Lung (tissue), 12 donors: ENCODE data around the gene FAM107A. TPM values are rescaled to one million over a fixed set of nuclear protein-coding genes. Genes with fewer than 3 reads are reported as not detected.

Experiments used
- ATAC-seq: fragments of 200-7000 bp; cut with Tn5 transposase; one replicate; pipeline ENCODE4 v1.9.1; 2020; ENCODE audit warnings: moderate number of reproducible peaks; ENCODE audit not compliant: insufficient read depth, low FRiP score
- DNase-seq, 3 donors: peaks; one replicate each; pipeline ENCODE4 v3.0.0-alpha.2; 2013 to 2017
- H3K27ac ChIP-seq, 2 donors: one replicate each; pipeline ENCODE4 v1.5.1; 2013; ENCODE audit warnings: mild to moderate bottlenecking in 2 of 2, moderate library complexity in 2 of 2, control low read depth in 1 of 2, inconsistent platforms in 1 of 2, low read depth in 1 of 2, low read length in 1 of 2
- H3K27me3 ChIP-seq, 3 donors: one replicate each; pipeline ENCODE4 v1.5.1; 2013; ENCODE audit warnings: low read length in 2 of 3; ENCODE audit not compliant: control insufficient read depth in 3 of 3, insufficient read depth in 3 of 3
- H3K36me3 ChIP-seq, 4 donors: one replicate each; pipeline ENCODE4 v1.5.1; 2013; ENCODE audit warnings: low read length in 4 of 4, mild to moderate bottlenecking in 1 of 4, moderate library complexity in 1 of 4; ENCODE audit not compliant: control insufficient read depth in 4 of 4, insufficient read depth in 4 of 4
- H3K4me1 ChIP-seq, 5 donors: one replicate each; pipeline ENCODE4 v1.5.1; 2013; ENCODE audit warnings: low read length in 5 of 5, mild to moderate bottlenecking in 2 of 5, moderate library complexity in 1 of 5; ENCODE audit not compliant: control insufficient read depth in 5 of 5, insufficient read depth in 5 of 5
- H3K4me3 ChIP-seq: one replicate; pipeline ENCODE4 v1.5.1; 2013; ENCODE audit warnings: mild to moderate bottlenecking, control low read depth, moderate library complexity
- H3K9ac ChIP-seq, 2 donors: one replicate each; pipeline ENCODE4 v1.5.1; 2013; ENCODE audit warnings: low read length in 2 of 2, control low read depth in 1 of 2; ENCODE audit not compliant: insufficient read depth in 1 of 2
- H3K9me3 ChIP-seq, 4 donors: one replicate each; pipeline ENCODE4 v1.5.1; 2013; ENCODE audit warnings: low read length in 3 of 4, mild to moderate bottlenecking in 1 of 4, moderate library complexity in 1 of 4; ENCODE audit not compliant: control insufficient read depth in 4 of 4, insufficient read depth in 3 of 4
- CTCF ChIP-seq: IDR thresholded peaks from 2 replicates; pipeline ENCODE4 v1.5.1; 2012; ENCODE audit warnings: mild to moderate bottlenecking; ENCODE audit errors: control extremely low read depth, extremely low read depth
- WGBS, 2 donors: extraction: QIAGEN DNeasy Blood & Tissue Kit; methylation state at CpG; one replicate each; pipeline ENCODE4 v1.1.7; 2013; 5-methylcytosine and 5-hydroxymethylcytosine counted together
- polyA plus RNA-seq, 2 donors: library from polyadenylated mRNA; stranded (reverse); fragments of 200-250 nt; gene quantifications; one replicate each; pipeline ENCODE4 v1.2.1, GENCODE V29; 2013
- total RNA-seq, 2 donors: library from RNA; depleted of rRNA in 1 of 2; stranded (reverse); fragments of >200 nt in 1 of 2; gene quantifications; one replicate each; pipeline ENCODE4 v1.2.1, GENCODE V29; 2014 to 2021
- donor health status: control.
- donor health status: control.
- donor health status: Bipolar disorder and iron deficiency.
- donor health status: healthy.
- donor health status: DM: yes; HTN: yes; CAD: no.

FAM107A gene
- total and polyA plus RNA-seq, 4 donors: 4.2 to 83.6 (median 34.7) TPM

GRCh38 chr3:58613236-58614132 lies 36.3 kb upstream of the FAM107A start:
- TF ChIP-seq CTCF: no peak
- 90 to 93% methylated on average over 7 of the region's 7 CpGs for WGBS, 2 donors
- Histone ChIP-seq H3K27ac (no peak overlapping the region), H3K9ac (no peak overlapping the region), H3K36me3 (no peaks in the 10 kb centered on the region), H3K4me3 (no peak overlapping the region), H3K4me1 (peaks cover 0 to 12% (median 0%) of the 10 kb centered on the region in 5 donors), H3K9me3 (no peaks in the 10 kb centered on the region), H3K27me3 (no peaks in the 10 kb centered on the region)
- DNase-seq (no peak), ATAC-seq (no peak)

GRCh38 chr3:58612830-58613229 lies 35.6 kb upstream of the FAM107A start:
- no peak for TF ChIP-seq CTCF
- Histone ChIP-seq H3K36me3 (no peaks in the 10 kb centered on the region), H3K9me3 (no peaks in the 10 kb centered on the region), H3K9ac (no peak overlapping the region), H3K27ac (no peak overlapping the region), H3K27me3 (no peaks in the 10 kb centered on the region), H3K4me1 (peaks cover 0 to 9% (median 0%) of the 10 kb centered on the region in 5 donors), H3K4me3 (no peak overlapping the region)
- ATAC-seq (no peak), DNase-seq (peak in 1 of 3 donors; percentile 18)
- WGBS, 2 donors: 81 to 87% methylated on average over 9 of the region's 9 CpGs

- TF ChIP-seq CTCF: no peak
- H3K27ac ChIP-seq: no peak overlapping the region
- no peak for ATAC-seq
Observed at GRCh38 chr3:58609990-58610389, 32.8 kb upstream of the FAM107A start.

More at GRCh38 chr3:58609990-58610389, 32.8 kb upstream of the FAM107A start:
- no peaks in the 10 kb centered on the region for H3K27me3 ChIP-seq
- H3K9ac ChIP-seq: no peak overlapping the region
- no peaks in the 10 kb centered on the region for H3K36me3 ChIP-seq
- peaks cover 0 to 4% (median 0%) of the 10 kb centered on the region in 4 donors for H3K9me3 ChIP-seq
- no peak for DNase-seq
- H3K4me3 ChIP-seq: no peak overlapping the region
- H3K4me1 ChIP-seq: peaks cover 0 to 3% (median 0%) of the 10 kb centered on the region in 5 donors
- 78 to 85% methylated on average over 7 of the region's 7 CpGs for WGBS, 2 donors
